Measurements from ENCODE around the gene PTPN20.
A peak's percentile ranks its signal among the peaks of the same experiment; 100 is the strongest.

Gene PTPN20

DNA sequence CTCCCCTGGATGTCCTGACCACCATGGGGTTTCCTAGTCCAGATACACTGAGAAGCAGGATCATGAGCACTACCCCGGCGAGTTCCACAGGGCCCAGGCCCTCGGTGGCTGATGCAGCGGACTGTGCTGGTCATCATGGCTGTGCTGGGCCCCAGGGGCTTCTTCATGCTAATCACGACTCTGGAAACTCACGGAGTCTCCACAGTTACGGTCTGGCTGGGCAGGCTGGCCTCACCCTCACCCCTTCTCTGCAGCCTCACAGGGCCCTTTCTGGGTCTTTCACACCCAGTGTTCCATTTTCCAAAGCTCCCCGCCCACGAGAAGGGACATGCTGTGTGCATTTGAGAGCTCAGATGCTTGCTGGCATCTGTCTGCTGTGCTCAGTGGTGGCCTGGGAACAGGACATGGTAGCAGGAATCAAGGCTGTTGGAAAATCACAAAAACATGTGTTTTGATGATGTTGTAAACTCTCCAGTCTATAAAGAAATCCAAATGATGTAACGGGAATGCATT is 119.0 kb downstream of the PTPN20 start:
- no peak for TF ChIP-seq CTCF (IDR thresholded peaks at IDR 0.05; ENCODE audit: insufficient read depth, low read depth, low read length, missing control alignments)
- H3K4me3 ChIP-seq (ENCODE audit: low read depth, low read length) = no peak overlapping the region
- no peak for DNase-seq (ENCODE audit: low read depth)

- peak; percentile 11 for TF ChIP-seq CTCF (IDR thresholded peaks at IDR 0.05; ENCODE audit: insufficient read depth, low read depth, low read length, missing control alignments)
- peak; percentile 14 for DNase-seq (ENCODE audit: low read depth)
- H3K4me3 ChIP-seq (ENCODE audit: low read depth, low read length) = no peak overlapping the region
These were observed 120.1 kb downstream of the PTPN20 start for GRCh38 chr10:47031211-47031900.

DNA sequence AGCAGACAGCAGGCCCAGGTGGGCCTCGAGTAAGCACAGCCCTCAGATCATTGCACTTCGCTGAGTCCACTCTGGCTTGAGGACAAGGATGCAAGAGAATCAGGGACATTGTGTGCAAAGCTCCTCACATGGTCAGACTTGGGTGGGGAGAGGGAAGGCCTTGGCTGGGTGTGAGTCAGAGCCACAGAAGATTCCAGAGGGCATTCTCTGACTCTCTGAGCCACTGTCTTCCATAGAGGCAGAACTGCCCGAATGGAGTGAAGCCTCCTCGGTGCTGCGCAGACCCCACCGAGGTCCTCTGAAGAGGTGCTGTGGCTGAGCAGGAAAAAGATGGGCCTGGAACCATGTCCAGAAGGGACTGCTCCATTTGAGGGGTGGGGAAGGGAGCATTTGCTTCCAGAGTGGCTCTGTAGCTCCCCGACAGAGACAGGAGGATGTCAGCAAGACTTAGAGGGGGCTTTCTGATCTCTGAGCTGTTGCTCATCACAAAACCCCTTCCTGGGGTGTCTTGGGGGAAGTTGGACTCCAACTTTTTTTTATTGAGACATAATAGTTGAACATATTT is 120.8 kb downstream of the PTPN20 start:
- no peak overlapping the region for H3K4me3 ChIP-seq (ENCODE audit: low read depth, low read length)
- no peak for DNase-seq (ENCODE audit: low read depth)
- no peak for TF ChIP-seq CTCF (IDR thresholded peaks at IDR 0.05; ENCODE audit: insufficient read depth, low read depth, low read length, missing control alignments)

DNA sequence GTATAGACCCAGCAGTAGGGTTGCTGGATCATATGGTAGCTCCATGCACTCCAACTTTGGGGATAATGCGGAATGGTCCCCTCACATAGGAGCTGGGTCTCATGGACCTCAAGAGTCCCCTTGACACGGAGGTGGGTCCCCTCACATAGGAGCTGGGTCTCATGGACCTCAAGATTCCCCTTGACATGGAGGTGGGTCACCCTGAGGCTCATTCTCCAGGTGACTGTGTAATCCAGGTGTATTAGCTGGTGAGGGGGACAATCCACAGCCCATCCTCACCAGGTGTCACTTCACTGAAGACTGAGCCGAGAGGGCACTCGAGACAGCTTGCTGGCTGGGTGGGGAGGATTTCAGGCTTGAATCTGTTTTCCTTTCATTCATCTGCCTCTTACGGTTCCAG is 121.9 kb downstream of the PTPN20 start:
- no peak for TF ChIP-seq CTCF (IDR thresholded peaks at IDR 0.05; ENCODE audit: insufficient read depth, low read depth, low read length, missing control alignments)
- H3K4me3 ChIP-seq (ENCODE audit: low read depth, low read length) = no peak overlapping the region
- DNase-seq (ENCODE audit: low read depth) = no peak

- no peak for DNase-seq (ENCODE audit: low read depth)
- no peak overlapping the region for H3K4me3 ChIP-seq (ENCODE audit: low read depth, low read length)
- no peak for TF ChIP-seq CTCF (IDR thresholded peaks at IDR 0.05; ENCODE audit: insufficient read depth, low read depth, low read length, missing control alignments)
These were observed 122.5 kb downstream of the PTPN20 start for GRCh38 chr10:47033541-47034270.

GRCh38 chr10:47034441-47035051 is 123.3 kb downstream of the PTPN20 start:
- no peak overlapping the region for H3K4me3 ChIP-seq (ENCODE audit: low read depth, low read length)
- no peak for TF ChIP-seq CTCF (IDR thresholded peaks at IDR 0.05; ENCODE audit: insufficient read depth, low read depth, low read length, missing control alignments)
- DNase-seq (ENCODE audit: low read depth) = no peak

Measured in GM12865 (cell line).